Uterus (tissue), 4 donors: ENCODE measurements around the gene B3GALNT2. TPM values are rescaled to one million over a fixed set of nuclear protein-coding genes. Genes with fewer than 3 reads are reported as not detected.
"Not testable (repeated sequence)": the region's sequence is repeated elsewhere in the genome, so short reads cannot be mapped to it uniquely, and the experiment has no call there.

Experiments
- DNase-seq, 2 donors: peaks; one replicate each; pipeline ENCODE4 v3.0.0-alpha.2; 2019 to 2020
- H3K27ac ChIP-seq, 2 donors: fragments of 200-600 bp; sonication (generic); 1 replicate in 1 of 2; 2 replicates in 1 of 2; pipeline ENCODE4 v1.5.1; 2016 to 2018
- H3K27me3 ChIP-seq, 2 donors: fragments of 200-600 bp; sonication (generic); one replicate each; pipeline ENCODE4 v1.5.1; 2018 to 2019; ENCODE audit warnings: control low read depth in 1 of 2
- H3K36me3 ChIP-seq, 2 donors: fragments of 200-600 bp; sonication (generic); one replicate each; pipeline ENCODE4 v1.5.1; 2019; ENCODE audit warnings: control low read depth in 1 of 2
- H3K4me1 ChIP-seq, 2 donors: fragments of 200-600 bp; sonication (generic); one replicate each; pipeline ENCODE4 v1.5.1; 2018 to 2019; ENCODE audit warnings: control low read depth in 1 of 2
- H3K4me3 ChIP-seq, 2 donors: fragments of 200-600 bp; sonication (generic); 1 replicate in 1 of 2; 2 replicates in 1 of 2; pipeline ENCODE4 v1.5.1; 2018 to 2019; ENCODE audit warnings: mild to moderate bottlenecking in 1 of 2
- H3K9me3 ChIP-seq, 2 donors: fragments of 200-600 bp; sonication (generic); one replicate each; pipeline ENCODE4 v1.5.1; 2019; ENCODE audit warnings: control low read depth in 1 of 2
- CTCF ChIP-seq, 4 experiments: fragments of 200-600 bp in 2 of 4; fragments of 450-650 bp in 2 of 4; sonication (generic) in 2 of 4; IDR thresholded peaks; one replicate each; pipeline ENCODE4 v1.5.1; 2016 to 2019; ENCODE audit warnings: antibody characterized with exemption in 4 of 4, mild to moderate bottlenecking in 2 of 4, moderate library complexity in 1 of 4
- POLR2A ChIP-seq, 2 donors: fragments of 450-650 bp; IDR thresholded peaks; one replicate each; pipeline ENCODE4 v1.6.1; 2016; ENCODE audit warnings: antibody characterized with exemption in 2 of 2, mild to moderate bottlenecking in 1 of 2, moderate library complexity in 1 of 2
- intact Hi-C: fragments of 100-400 bp; cut with DNase I; formaldehyde crosslinking; loops from one replicate; pipeline ENCODE4 v1.15.1; 2023; ENCODE audit warnings: low total_unique reads
- total RNA-seq, 4 donors: library from RNA; depleted of rRNA in 3 of 4; stranded (reverse); fragments of >200 nt in 3 of 4; gene quantifications; one replicate each; pipeline versions ENCODE4 v1.1.0 to v1.2.4, GENCODE V29; 2014 to 2023
- donor health status: DM: yes; HTN: yes; CAD: no.

B3GALNT2 gene
- total RNA-seq, 4 donors from 2014 or later: 4.4 to 55.4 (median 38.6) TPM

- Histone ChIP-seq H3K4me3 (no peak overlapping the region), H3K27ac (no peak overlapping the region), H3K36me3 (no peaks in the 10 kb centered on the region), H3K27me3 (no peaks in the 10 kb centered on the region), H3K4me1 (no peaks in the 10 kb centered on the region), H3K9me3 (no peaks in the 10 kb centered on the region)
- intact Hi-C loops: no loop called here
- DNase-seq: no peak
- TF ChIP-seq POLR2A (IDR thresholded peaks at IDR 0.05): no peak
- TF ChIP-seq CTCF (IDR thresholded peaks at IDR 0.05): no peak
Observed at GRCh38 chr1:235468970-235469369, 35.3 kb downstream of the B3GALNT2 start.

- H3K36me3 ChIP-seq: no peaks in the 10 kb centered on the region
- H3K4me3 ChIP-seq: no peak overlapping the region
- intact Hi-C loops: no loop called here
- TF ChIP-seq CTCF (IDR thresholded peaks at IDR 0.05) (no peak), POLR2A (IDR thresholded peaks at IDR 0.05) (no peak)
- no peaks in the 10 kb centered on the region for H3K4me1 ChIP-seq
- H3K27me3 ChIP-seq: no peaks in the 10 kb centered on the region
- H3K27ac ChIP-seq: no peak overlapping the region
- no peaks in the 10 kb centered on the region for H3K9me3 ChIP-seq
- DNase-seq: no peak
Observed at GRCh38 chr1:235468004-235468403, 36.2 kb downstream of the B3GALNT2 start.

DNA sequence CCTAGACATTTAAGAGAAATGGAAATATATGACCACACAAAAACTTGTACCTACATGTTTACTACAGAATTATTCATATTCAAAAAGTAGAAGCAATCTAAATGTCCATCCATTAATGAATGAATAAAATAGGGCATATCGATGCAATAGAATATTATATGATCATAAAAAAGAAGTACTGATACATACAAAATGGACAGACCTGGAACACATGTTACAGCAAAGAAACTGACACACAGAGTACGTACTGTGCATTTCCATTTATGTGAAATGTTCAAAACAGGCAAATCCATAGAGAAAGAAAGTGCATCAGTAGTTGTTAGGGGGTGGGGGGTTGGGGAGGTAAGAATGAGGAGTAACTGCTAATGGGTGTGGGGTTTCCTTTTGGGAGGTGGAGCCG, 39.2 kb downstream of the B3GALNT2 start:
- Histone ChIP-seq H3K36me3 (no peaks in the 10 kb centered on the region), H3K4me3 (no peak overlapping the region), H3K27ac (no peak overlapping the region), H3K9me3 (no peaks in the 10 kb centered on the region), H3K27me3 (no peaks in the 10 kb centered on the region), H3K4me1 (no peaks in the 10 kb centered on the region)
- no peak for DNase-seq
- intact Hi-C loops: no loop called here
- TF ChIP-seq CTCF (IDR thresholded peaks at IDR 0.05) (no peak), POLR2A (IDR thresholded peaks at IDR 0.05) (no peak)

DNA sequence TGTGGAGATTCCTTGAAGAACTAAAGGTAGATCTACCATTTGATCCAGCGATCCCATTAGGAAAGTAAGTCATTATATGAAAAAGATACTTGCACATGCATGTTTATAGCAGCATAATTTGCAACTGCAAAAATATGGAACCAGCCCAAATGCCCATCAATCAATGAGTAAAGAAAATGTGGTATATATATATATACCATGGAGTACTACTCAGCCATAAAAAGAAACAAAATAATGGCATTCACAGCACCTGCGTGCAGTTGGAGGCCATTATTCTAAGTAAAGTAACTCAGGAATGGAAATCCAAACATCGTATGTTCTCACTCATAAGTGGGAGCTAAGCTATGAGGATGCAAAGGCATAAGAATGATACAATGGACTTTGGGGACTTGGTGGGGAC, 41.4 kb downstream of the B3GALNT2 start:
- H3K27ac ChIP-seq, H3K9me3 ChIP-seq, H3K4me1 ChIP-seq, intact Hi-C loops, DNase-seq, H3K36me3 ChIP-seq, H3K4me3 ChIP-seq, H3K27me3 ChIP-seq: not testable (repeated sequence)

DNA sequence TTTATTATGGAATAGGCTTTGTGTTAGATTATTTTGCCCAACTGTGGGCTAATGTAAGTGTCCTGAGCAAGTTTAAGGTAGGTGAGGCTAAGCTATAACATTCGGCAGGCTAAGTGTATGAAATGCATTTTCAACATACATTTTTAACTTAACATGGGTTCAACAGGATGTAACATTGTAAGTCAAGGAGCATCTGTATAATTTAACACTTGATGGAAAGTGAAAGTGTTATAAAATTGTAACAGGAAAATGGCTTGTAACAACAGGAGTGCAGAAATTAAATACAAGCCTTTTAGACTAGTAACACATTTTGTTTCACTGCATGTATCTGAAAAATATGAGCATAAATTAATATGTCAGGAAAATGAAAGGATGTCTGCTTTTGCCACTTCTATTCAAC, 42.3 kb downstream of the B3GALNT2 start:
- H3K4me3 ChIP-seq: no peak overlapping the region
- intact Hi-C loops: no loop called here
- H3K4me1 ChIP-seq: no peaks in the 10 kb centered on the region
- H3K9me3 ChIP-seq: no peaks in the 10 kb centered on the region
- no peak for TF ChIP-seq CTCF (IDR thresholded peaks at IDR 0.05)
- no peak for TF ChIP-seq POLR2A (IDR thresholded peaks at IDR 0.05)
- no peaks in the 10 kb centered on the region for H3K36me3 ChIP-seq
- H3K27ac ChIP-seq: no peak overlapping the region
- no peaks in the 10 kb centered on the region for H3K27me3 ChIP-seq
- no peak for DNase-seq

GRCh38 chr1:235460770-235461169, 43.5 kb downstream of the B3GALNT2 start:
- TF ChIP-seq POLR2A (IDR thresholded peaks at IDR 0.05) (no peak), CTCF (IDR thresholded peaks at IDR 0.05) (no peak)
- intact Hi-C loops: no loop called here
- no peaks in the 10 kb centered on the region for H3K27me3 ChIP-seq
- H3K9me3 ChIP-seq: no peaks in the 10 kb centered on the region
- no peak for DNase-seq
- H3K4me1 ChIP-seq: no peaks in the 10 kb centered on the region
- no peaks in the 10 kb centered on the region for H3K36me3 ChIP-seq
- H3K27ac ChIP-seq: no peak overlapping the region
- H3K4me3 ChIP-seq: no peak overlapping the region

- intact Hi-C loops, H3K36me3 ChIP-seq, H3K27me3 ChIP-seq, DNase-seq, H3K9me3 ChIP-seq, H3K4me3 ChIP-seq, H3K4me1 ChIP-seq, H3K27ac ChIP-seq: not testable (repeated sequence)
Observed at GRCh38 chr1:235457856-235458255, 46.4 kb downstream of the B3GALNT2 start.
